ENCODE results near the gene DNAH1.

The DNAH1 gene

DNA sequence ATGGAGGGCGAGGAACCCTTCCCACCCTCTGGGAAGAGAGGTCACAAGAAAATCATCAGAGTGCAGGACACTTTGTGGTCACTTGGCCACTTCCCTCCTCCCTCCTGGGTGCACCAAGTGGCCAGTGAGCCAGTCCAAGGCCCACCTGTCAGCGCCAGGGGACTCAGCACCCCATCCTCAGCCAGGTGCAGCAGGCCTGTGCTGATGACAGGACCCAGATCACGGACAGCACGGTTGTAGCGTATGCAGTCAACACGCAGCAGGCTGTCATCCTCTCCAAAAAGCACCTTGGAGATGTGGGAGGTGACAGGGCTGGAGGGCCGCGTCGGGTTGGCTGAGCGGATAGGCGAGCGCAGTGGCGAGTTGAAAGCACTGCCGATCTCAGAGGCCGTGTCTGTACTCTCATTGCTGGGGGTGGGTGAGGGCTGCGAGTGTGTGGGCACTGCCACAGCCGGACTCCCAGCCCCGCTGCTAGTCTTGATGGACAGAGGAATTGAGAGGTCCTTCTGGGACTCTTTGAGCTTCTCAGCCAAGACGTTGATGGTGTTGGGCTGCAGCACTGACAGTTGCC, 87.2 kb downstream of the DNAH1 start:
- DNase-seq (ENCODE audit: low spot score) = no peak

- DNase-seq (ENCODE audit: low spot score) = no peak
Measured at GRCh38 chr3:52403955-52404354, 87.8 kb downstream of the DNAH1 start.

DNA sequence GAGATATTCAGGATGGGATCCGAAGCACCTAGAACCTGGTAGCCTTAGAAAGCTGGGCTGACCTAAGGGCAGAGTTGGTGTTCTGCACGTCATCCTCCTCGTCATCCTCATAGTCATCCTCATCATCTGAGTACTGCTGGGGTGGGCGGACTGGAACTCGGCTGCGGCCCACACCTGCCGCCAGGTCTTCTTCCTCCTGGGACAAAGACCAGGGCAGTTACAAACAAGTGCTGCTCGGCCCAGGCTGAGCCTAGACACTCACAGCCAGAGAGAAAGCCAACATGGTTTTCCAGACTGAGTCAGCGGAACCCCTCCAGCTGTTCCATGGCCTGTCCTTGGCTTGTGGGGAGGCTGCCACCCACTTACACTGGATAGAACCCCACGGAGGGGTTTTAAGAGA, 88.3 kb downstream of the DNAH1 start:
- DNase-seq (ENCODE audit: low spot score) = no peak

DNA sequence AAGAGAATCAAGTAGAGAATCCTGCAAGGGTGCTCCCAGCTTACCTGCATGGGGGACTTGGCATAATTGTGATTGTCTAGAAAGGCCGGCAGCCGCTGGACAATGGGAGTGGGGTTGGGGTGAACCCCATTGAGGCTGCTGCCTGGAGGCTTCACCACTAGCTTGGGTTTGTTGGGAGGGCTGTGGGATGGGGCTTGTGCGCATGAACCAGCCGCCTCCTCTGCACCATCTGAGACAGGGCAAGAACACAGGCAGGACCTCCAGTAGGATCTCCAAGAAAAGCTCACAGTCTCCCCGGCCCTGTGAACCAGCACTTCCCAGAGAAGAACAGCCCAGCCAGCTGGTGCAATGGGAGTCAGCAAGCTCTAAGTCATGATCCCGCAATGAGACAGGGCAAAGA, 88.9 kb downstream of the DNAH1 start:
- DNase-seq (ENCODE audit: low spot score) = no peak

DNA sequence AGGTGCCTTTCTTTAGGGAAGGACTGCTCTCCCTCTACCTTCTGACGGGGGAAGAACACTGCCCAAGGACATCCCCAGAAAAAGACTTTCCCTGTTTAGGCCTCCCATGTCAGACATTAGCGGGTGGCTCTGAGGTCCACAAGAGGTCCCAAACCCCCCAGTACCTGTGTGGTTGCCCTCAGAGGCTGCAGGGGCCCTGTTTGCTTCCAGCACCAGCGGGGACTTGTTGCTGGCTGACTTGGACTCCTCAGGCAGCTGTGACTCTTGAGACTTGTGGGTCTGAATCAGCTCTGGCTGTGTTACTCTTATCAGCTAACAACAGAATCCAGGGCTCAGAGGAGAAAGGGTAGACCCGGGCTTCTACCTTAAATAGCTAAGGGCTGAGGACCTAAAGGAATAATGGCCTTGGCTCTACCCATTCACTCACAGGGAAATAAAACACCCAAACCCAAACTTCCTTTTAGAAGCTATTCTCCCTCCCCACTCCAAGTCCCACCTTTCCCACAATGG, 89.5 kb downstream of the DNAH1 start:
- DNase-seq (ENCODE audit: low spot score) = no peak

DNA sequence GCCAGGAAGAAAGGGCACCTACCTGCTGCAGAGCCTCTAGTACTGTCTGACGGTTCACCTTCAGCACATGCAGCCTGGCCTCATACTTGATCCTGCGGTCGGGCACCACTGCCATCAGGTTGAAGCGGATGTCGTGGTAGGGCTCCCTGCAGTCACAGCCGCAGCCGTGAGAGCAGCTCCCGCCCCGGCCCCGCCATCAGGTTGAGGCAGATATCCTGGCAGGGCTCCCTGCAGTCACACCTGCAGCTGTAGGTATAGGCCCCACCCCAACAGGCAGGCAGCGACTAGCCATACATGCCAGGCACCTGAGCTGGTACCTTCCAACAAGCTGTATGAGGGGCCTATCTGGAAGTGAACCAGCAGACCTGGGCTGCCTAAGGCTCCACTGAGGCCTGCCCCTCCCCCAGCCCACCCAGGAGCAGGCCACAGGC, 90.1 kb downstream of the DNAH1 start:
- DNase-seq (ENCODE audit: low spot score) = no peak

GRCh38 chr3:52406791-52407510, 90.8 kb downstream of the DNAH1 start:
- no peak for DNase-seq (ENCODE audit: low spot score)

DNA sequence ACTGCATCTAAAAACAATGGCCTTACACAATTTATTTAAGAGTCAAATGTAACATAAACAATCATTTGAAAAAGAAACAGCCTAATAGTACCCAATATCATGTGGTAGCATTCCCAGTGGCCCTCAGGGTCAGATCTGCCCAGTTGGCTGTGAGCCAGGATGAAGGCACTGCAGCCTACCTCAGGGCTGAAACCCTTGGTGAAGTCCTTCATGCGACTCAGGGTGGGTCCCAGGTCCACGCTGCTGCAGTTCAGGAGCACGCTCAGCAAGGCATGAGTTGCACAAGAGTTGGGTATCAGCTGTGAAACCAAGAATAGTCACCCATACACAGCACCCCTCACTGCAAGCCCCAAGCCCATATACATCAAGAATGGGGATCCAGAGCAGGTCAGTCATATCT, 91.7 kb downstream of the DNAH1 start:
- DNase-seq (ENCODE audit: low spot score) = no peak

GRCh38 chr3:52408466-52408865, 92.3 kb downstream of the DNAH1 start:
- no peak for DNase-seq (ENCODE audit: low spot score)

GRCh38 chr3:52415800-52416199, 99.7 kb downstream of the DNAH1 start:
- DNase-seq (ENCODE audit: low spot score) = no peak

DNA sequence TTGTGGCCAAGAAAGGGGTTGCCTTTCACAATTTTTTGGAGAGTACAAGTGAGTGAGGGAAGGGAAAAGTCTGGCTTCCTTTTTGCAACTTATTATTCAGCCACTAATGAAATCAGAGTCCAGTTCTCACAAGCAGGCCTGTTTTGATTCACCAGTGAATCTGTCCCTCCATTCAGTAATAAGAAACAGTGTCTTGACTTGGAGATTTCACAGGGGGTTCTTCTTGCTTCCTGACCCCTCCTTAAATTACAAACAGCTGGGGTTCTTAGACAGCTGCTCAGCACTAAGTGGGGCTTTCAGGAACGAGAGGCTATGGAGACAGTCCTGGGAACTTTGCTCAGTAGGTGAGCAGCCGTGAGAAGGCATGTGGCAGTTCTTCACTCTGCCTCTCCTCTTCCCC, 104.3 kb downstream of the DNAH1 start:
- no peak for DNase-seq (ENCODE audit: low spot score)

DNA sequence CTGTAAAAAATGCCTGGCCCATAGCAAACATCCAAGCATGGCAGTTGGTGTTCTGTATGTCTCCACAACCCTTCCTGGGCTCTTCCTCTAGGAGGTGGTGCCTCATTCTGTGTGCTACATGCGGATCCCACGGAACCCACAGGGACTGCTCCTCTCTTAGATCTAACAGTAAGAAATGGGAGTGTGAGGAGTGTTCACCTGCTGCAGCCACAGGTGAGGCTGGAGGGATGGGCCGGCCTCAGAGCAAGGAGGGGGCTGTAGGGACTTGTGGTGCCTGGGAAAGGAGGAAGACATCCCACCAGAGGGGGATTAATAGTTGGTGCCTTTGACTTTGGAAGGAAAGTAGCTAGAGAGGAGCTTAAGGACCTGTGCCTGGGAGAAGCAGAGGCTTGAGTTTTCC, 106.5 kb downstream of the DNAH1 start:
- no peak for DNase-seq (ENCODE audit: low spot score)

DNA sequence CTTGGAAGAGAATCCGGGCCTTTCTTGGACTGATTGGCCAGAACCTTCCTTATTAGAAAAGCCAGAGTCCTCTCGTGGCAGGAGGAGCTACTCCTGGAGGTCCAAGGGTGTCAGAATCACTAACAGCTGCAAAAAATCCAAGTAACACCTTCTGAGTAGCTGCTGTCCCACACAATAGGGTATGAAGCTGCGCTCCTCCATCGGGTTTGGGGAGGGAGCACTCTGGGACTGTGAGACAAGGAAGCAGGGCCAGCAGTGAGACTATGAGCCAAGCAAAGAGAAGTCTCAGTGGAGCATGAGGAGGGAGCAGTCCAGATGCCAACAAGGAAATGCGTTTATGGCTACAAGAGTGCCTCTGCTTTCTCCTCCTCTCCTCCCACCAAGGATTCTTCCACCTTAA, 107.1 kb downstream of the DNAH1 start:
- no peak for DNase-seq (ENCODE audit: low spot score)

DNA sequence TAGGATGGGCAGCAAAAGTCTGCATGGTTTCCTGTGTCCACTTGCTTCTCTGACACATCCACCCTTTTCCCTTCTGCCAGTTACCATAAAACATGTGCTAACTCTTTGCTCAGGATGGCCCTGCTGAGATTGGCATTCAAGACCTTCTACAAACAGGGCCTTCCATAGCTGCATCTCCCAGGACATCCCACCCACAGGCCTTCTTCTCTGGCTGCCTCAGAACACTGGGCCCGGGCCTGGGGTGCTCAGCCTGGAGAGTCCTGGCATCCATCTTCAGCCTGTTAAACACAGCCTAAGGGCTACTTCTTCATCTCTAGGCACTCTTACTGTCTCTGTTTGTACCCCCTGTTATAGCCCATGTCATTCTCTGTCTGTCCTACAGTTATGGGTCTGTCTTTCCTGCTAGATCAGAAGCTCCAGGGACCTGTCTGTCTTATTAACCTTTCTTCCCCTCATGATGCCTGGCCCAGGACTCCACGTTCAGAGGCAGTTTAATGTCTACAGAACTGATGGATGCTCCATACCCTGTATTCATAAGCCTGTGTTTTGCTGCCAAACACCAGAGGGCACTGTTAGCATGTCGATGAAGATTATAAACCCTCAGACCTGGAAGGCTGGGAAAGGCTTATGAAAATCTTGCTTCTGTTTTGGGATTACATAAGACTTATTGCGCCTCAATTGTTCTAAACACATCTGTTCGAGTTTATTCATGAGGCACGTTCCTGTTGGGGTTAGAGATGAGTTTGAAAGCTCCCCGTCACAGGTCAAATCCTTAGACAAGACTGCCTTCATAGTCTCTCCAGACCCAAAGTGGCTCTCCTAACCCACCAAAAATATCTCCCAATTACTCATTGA, 112.3 kb downstream of the DNAH1 start:
- DNase-seq (ENCODE audit: low spot score) = peak; percentile 67

- no peak for DNase-seq (ENCODE audit: low spot score)
Measured at GRCh38 chr3:52429031-52429430, 112.9 kb downstream of the DNAH1 start.

DNA sequence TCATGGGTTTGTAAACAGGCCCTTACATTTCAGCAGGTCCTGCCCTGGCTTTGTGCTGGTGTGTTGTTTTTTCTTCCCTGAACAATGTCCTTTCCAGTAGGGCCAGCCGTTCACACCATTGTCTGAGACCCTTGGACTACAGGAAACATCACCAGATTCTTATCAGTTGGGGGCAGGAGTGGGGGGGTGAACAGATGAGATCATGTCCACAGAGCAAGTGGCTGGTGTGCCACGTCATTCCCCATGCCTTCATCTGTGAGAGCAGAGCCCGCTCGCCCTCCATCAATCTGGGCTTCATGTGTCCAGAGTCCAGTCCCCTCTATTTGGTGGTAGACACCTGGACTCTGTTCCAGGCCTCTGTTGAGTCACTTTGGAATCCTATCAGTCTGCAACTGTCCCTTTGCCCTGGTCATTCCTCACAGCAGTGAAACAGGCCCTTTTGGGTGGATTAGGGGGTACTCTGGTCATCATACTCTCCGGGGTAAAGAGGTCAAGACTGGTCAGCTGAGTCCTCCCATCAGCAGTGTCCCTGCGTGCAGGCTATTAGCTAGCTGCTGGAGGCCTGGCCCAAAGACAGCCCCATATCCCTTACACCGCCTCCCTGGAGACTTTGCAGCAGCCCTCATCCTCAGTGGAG, 113.8 kb downstream of the DNAH1 start:
- no peak for DNase-seq (ENCODE audit: low spot score)

GRCh38 chr3:52430416-52430810, 114.3 kb downstream of the DNAH1 start:
- no peak for DNase-seq (ENCODE audit: low spot score)

GRCh38 chr3:52431459-52432223, 115.5 kb downstream of the DNAH1 start:
- no peak for DNase-seq (ENCODE audit: low spot score)

DNA sequence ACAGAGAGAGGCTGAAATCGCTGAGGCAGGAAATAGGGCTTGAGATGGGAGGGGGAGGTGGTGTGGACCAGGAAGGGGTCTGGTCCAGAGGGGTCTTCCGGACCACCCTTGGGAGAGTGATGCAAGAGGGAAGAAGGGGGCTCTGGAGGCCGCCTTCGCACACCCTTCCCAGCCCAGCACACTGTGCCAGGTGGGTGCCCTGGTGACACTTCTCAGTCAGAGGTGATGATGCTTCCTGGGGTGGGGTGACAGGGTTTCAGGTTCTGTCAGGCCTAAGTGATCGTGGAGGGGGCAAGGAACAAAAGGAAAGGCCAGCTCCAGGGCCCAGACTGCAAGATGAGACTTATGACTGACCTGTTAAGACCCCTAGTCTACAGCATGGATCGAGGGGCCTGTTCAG, 116.1 kb downstream of the DNAH1 start:
- no peak for DNase-seq (ENCODE audit: low spot score)

DNA sequence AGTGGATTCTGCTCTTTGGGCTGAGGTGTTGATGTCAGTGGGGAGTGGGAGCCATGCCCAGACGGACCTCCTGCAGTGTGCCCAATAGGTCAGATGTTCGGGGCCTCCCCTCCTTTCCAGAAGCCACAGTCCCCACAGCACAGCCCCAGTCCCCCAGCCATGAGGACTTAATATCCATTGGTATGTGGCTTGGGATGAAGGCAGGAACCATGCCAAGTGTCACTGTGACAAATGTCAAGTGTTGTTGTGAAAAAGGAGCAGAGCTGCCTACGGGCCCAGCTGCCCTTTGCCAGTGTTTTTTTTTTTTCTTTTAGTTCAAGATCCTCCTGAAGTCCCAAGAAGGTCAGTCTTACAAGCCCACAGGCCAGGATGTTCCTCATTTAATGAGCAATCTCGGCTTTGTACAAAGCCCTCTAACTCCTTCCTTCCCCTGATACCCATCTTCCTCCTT, 116.6 kb downstream of the DNAH1 start:
- no peak for DNase-seq (ENCODE audit: low spot score)

GRCh38 chr3:52433328-52433995, 117.3 kb downstream of the DNAH1 start:
- no peak for DNase-seq (ENCODE audit: low spot score)

All from AG08396 (cell line).